CMK (cell line): ENCODE measurements around the gene IQCB1.
A peak's percentile ranks its signal among the peaks of the same experiment; 100 is the strongest.
"Not testable (repeated sequence)": the region's sequence is repeated elsewhere in the genome, so short reads cannot be mapped to it uniquely, and the experiment has no call there.

Experiments
- DNase-seq: peaks from one replicate; pipeline ENCODE4 v3.0.0-alpha.2; 2010; ENCODE audit warnings: low read depth

IQCB1 gene, protein sequence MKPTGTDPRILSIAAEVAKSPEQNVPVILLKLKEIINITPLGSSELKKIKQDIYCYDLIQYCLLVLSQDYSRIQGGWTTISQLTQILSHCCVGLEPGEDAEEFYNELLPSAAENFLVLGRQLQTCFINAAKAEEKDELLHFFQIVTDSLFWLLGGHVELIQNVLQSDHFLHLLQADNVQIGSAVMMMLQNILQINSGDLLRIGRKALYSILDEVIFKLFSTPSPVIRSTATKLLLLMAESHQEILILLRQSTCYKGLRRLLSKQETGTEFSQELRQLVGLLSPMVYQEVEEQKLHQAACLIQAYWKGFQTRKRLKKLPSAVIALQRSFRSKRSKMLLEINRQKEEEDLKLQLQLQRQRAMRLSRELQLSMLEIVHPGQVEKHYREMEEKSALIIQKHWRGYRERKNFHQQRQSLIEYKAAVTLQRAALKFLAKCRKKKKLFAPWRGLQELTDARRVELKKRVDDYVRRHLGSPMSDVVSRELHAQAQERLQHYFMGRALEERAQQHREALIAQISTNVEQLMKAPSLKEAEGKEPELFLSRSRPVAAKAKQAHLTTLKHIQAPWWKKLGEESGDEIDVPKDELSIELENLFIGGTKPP

DNA sequence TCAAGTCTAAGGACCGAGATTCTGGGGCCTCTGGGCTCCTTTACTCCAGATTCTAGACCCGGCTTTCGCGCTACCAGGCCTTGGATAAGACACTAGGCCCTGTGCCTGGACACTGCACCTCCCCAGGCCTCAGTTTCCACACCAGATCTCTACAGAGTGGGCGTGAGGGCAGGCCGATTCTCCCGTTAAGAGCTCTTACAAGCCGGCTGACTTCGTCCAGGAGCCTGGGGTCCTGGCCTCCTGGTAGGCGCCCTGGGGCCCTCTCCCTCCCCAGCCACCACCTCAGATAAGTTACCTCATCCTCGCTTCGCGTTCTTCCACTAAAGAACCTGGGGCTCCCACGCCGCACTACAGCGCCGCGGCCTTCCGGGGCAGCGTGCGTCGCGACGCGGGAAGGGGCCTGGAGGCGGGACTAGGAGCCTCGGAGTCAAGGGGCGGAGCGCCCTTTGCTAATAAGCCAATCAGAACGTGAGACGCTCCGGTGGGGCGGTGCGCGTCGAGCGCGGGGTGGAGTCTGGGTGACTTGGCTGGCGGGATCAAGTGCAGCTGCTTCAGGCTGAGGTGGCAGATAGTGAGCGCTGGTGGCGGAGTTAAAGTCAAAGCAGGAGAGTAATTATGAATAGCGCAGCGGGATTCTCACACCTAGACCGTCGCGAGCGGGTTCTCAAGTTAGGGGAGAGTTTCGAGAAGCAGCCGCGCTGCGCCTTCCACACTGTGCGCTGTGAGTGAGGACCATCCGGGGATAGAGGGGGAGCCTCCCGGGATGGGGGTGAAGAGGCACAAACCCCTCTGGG lies at the start of gene IQCB1, which contains the start of gene EAF2:
TSS of gene IQCB1 (minus strand) at position 390 of the 794 bp plus-strand sequence. CDS start 6,100 bp downstream, outside the sequence.
TSS of gene EAF2 (plus strand) at position 539 of the 794 bp plus-strand sequence. CDS start at position 616, 77 bp downstream.
- peak; percentile 86 for DNase-seq

DNA sequence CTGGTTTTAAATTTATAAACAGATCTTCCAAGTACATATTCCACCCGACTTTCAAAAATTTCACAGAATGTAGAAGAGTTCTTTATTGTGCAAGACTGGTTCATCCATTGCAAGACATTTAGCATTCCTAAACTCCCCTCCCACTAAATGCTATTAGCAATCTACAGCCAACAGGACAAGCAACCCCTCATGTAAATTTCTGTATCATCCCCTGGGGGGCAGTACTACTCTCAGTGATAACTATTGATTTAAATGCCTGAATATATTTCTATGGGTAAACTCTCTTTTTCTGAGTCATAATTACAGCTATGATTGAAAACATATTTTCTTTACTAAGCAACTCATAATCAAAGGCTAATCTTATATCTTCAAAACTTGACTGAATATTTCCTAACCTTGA lies 48.6 kb upstream of the IQCB1 start:
- DNase-seq = no peak

DNA sequence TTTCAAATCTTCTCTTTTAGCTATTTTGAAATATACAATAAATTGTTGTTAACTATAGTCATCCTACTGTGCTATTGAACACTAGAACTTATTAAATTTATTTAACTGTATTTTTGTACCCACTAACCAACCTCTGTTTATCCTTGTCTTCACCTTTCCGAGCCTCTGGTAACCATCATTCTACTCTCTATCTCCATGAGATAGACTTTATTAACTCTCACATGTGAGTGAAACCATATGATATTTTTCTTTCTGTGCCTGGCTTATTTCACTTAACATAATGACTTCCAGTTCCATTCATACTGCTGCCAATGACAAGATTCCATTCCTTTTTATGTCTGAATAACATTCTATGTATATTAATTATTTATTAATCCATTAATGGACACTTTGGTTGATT lies 43.6 kb upstream of the IQCB1 start:
- DNase-seq = no peak

DNA sequence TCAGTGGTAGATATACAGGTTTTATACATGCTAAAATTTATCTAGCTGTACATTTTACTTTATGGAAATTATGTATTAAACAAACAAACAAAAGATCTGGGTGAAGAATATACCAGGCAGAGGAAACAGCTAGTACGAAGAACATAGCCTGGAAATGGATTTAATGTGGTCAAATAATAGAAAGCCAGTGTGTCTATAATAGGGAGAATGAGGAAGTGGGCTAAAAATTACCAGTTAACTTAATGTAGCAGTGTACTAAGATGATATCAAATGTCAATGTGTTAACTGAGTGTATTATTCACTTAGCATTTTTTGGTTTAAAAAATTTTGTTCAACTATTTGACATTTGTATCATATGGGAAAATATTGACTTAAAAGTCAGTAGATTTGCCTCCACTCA lies 36.6 kb upstream of the IQCB1 start:
- DNase-seq = no peak

DNA sequence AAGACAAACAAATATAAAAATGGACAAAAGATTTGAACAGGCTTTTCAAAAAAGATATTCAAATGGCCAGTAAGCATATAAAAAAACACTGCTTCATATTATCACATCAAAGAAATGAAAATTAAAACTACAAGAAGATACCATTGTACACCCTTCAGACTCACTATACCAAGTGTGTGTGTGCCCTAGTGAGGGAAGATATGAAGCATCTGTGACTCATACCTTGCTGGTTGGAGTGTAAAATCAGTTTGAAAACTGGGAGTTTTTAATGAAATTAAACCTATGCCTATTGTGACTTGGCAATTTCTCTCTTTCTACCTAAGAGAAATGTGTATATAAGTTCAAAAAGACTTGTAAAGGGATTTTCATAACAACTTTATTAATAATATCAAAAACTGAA lies 35.9 kb upstream of the IQCB1 start:
- no peak for DNase-seq

DNA sequence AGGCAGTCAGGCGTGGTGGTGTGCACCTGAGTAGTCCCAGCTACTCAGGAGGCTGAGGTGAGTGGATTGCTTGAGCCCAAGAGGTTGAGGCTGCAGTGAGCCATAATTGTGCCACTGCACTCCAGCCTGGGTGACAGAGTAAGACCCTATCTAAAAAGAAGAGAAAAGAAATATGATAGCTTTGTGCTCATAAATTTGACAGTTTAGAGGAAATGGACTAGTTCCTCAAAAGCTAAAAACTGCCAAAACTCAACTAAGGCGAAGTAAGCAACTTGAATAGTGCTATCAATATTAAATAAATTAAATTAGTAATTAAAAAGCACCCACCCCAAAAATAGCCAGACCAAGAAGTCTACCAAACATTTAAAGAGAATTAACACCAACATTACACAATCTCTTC lies 34.9 kb upstream of the IQCB1 start:
- no peak for DNase-seq

DNA sequence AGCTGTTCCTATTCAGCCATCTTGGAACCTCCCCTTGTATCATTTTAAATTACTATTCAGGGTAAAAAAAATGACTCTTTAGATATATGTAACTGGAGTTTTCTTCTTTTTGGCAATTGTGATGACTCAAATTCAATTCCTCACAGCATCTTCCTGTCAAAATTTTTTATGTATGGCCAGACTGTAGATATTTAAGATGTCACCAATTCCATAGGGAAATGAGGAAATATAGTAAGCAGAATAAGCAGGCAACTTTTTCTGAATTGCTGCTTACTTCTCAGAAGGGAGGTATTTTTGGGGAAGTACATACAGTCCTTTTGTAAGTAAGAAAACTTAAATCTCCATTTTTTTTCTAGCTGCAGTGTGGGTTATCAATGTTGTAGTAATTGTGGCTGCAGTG lies 28.9 kb upstream of the IQCB1 start:
- no peak for DNase-seq

DNA sequence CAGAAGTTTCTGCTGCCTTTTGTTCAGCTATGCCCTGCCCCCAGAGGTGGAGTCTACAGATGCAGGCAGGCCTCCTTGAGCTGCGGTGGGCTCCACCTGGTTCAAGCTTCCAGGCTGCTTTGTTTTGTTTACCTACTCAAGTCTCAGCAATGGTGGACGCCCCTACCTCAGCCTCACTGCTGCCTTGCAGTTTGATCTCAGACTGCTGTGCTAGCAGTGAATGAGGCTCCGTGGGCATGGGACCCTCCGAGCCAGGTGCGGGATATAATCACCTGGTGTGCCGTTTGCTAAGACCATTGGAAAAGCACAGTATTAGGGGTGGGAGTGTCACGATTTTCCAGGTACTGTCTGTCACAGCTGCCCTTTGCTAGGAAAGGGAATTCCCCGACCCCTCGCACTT lies 28.4 kb upstream of the IQCB1 start:
- not testable (repeated sequence) for DNase-seq

DNA sequence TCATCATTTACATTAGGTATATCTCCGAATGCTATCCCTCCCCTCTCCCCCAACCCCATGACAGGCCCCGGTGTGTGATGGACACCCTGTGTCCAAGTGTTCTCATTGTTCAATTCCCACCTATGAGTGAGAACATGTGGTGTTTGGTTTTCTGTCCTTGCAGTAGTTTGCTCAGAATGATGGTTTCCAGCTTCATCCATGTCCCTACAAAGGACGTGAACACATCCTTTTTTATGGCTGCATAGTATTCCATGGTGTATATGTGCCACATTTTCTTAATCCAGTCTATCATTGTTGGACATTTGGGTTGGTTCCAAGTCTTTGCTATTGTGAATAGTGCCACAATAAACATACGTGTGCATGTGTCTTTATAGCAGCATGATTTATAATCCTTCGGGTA lies 22.9 kb upstream of the IQCB1 start:
- not testable (repeated sequence) for DNase-seq

DNA sequence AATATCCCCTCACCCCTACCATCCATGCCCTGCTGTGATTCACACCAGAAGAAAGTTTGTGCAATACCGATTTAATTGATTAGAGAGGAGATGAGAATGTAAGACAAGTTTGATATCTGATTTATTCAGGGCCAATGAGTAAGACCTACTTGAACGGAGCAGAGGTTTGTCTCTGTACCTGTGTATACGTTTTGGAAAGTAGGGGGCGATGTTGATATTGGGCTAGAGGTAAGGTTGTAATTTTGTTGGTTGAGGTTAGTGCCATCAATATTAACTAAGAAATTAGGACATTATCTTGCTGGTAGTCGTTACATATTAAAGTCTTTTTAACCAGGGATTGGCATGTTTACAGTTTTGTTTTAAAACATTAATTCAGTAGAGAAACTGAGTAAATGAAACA lies 20.7 kb upstream of the IQCB1 start:
- DNase-seq = no peak

DNA sequence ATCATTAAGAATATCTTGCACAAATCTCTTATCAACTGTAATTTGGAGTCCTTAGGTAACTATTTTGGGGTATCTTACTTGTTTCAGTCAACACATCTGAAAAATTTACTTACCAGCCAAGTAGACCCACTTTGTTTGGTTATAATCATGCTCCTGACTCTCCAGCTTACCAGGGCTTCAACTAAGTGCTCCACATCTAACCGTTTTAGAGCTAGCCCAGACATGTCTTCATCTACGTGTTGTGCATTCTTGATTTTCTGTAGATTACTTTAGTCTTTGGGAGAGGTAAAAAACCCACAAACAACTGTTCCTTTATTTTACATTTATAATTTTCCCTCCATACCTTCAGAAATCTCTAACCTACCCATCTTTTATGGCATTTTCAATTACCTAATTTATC lies 17.4 kb upstream of the IQCB1 start:
- DNase-seq = no peak

DNA sequence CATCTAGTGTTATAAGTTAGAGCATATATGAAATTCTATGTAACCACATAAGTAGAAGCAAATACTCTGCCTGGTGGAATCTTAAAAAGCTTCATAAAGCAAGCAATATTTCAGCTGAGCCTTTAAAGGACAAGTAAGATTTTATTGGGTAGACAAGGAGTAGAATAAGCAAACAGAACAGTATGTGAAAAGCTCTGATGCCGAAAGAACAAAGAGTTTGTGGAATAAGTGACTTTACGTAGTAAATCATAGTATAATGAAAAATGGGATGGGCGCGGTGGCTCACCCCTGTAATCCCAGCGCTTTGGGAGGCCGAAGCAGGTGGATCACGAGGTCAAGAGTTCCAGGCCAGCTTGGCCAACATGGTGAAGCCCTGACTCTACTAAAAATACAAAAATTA lies 10.0 kb upstream of the IQCB1 start:
- no peak for DNase-seq

DNA sequence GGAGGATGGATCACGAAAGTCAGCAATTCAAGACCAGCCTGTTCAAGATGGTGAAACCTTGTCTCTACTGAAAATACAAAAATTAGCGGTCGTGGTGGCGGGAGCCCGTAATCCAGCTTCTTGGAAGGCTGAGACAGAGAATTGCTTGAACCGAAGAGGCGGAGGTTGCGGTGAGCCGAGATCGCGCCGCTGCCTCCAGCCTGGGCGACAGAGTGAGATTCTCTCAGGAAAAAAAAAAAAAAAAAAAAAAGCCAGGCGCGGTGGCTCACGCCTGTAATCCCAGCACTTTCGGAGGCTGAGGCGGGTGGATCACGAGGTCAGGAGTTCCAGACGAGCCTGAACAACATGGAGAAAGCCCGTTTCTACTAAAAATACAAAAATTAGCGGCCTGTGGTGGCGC lies 5.1 kb upstream of the IQCB1 start:
- DNase-seq = no peak

DNA sequence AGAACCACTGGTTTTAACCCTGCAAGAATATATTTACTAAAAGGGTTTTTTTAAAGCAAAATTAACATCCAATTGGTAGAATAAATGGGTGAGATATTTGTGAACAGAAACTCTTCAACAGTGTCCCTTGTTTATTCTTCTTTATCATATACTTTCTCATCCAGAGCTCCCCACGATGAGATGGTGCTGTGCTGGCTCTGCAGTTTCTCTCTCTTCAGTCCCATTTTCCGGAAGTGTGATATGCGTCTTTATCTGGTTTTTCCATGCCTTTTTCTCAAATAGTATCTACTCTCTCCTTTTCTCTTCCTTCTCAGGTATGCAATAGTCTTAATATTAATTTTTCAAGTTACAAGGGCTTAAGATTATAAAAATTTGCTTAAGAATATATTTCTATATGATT lies 1.6 kb upstream of the IQCB1 start:
- DNase-seq = no peak

DNA sequence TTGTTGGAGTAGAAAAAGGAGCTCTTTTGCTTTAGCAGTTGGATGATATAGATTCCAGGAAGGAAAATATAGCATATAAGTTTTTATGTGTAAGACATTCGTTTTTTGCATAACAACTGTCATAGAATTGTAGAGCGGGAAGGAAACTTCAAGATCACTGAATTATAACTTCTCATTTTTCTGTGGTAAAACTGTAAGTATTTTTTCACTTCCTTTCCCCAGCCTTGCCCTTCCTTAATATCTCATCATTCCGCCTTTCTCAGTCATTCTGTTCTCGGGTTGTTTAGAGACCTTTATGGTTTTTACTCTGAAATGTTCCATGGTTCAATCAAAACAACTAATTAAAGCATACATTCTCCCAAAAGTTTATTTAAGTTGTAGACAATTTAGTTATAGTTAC lies 1.2 kb upstream of the IQCB1 start:
- DNase-seq = no peak

DNA sequence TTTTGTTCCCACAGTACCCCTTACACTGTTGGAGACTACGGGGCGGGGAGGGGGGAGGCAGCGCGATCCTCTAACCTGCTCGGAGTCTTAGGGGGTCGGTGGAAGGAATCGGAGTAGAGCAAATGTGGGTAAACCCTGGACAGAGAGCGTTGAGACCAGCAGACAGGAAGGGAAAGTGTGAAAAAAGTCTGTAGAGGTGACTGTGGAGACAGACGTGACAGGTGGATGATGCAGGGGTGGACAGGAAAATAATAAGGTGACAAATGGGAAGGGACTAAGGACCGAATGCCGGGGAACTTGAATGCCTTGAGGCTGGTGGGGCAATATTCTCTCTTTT lies 573 bp upstream of the IQCB1 start:
- no peak for DNase-seq

DNA sequence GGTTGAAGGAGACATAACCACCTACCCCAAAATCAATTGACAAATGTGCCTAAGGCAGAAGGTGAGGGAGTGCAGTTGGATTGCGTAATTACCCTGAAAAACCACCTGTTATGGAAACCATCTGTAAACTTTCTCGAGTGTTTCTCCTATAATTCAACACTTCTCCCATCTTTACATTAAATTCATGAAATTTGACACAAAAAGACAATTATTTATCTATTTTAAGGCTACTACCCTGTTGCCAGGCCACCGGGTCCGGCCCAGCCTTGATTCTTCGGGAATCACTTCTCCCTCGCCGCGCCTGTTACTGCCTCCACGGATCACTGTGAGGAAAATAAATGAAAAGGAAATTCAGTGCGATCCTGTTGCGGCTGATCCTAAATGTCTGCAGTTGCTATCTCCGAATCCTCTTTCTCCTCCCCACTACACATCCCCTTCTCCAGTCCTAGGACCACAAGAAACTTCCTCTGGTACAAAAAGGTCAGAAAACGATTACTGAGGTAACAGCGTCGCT lies 646 bp downstream of the IQCB1 start:
- DNase-seq = no peak

DNA sequence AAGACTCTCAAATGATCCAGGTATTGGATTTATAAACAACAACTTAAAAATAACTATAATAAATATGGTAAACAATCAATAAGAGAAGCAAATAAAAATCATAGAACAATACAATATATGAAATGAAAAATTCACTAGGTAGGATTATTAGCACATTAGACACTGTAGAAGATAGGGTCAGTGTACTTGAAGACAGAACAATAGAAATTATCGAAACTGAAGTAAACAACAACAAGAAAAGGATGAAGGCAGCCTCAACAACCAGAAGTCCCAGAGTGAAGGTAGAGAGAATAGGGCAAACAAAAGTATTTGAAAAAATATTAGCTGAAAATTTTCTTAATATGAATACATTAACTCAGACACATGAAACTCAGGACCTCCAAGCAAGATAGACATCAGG lies 11.9 kb downstream of the IQCB1 start:
- no peak for DNase-seq

DNA sequence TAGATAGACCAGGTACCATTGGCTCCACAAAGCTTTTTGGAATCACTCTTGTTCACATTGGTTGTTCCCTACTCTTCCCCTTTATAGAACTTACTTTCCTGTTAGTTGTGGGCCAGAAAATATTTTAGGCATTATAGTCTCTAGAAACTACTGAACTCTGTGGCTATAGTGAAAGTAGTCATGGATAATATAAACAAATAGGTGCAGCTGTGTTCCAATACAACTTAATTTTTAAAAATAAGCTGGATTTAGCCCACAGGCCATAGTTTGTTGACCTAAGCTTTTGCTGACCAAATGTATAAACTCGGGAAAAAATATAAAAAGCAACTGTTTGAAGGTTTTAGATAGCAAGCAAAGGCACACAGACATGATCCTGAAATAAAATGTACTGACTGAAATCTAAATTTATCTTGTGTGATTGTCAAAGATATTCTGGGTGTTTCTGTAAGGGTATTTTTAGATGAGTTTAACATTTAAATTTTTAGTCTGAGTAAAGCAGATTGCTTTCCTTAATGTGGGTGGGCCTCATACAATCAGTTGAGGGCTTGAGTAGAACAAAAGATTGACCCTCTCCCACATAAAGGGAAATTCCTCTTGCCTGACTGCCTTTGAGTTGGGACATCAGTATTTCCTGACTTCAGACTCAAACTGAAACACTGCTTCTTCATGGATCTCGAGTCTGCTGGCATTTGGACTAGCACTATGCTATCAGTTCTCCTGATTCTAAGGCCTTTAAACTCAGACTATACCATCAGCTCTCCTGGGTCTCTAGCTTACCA lies 13.2 kb downstream of the IQCB1 start:
- no peak for DNase-seq

DNA sequence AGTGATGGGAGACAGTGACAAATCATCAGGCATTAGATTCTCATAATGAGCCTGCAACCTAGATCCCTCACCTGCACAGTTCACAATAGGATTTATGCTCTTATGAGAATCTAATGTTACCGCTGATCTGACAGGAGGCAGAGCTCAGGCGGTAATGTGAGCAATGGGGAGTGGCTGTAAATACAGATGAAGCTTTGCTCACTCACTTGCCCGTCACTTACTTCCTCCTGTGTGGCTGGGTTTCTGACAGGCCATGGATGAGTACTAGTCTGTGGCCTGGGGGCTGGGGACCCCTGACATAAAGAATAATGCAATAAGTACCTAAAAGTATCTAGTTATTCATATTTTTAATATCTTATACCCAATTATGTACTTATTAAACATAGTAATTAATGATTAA lies 15.6 kb downstream of the IQCB1 start:
- DNase-seq = no peak

DNA sequence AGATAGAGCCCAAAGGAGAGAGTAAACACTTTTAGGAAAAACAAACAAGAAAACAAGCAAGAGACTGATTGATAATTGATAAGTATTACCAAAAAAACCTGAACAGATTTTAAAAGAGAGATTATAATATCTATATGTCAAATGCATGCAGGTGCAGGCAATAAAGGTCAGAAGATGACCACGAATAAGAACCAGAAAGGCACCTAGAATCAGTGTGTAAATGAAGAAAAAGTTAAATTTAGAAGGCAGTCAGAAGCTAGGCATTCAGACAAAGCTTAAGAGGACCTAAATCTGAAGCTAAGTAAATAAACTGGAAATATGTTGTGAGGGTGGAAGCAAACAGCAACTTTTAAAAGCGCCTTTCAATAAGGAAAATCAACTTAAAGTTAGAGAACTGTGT lies 16.3 kb downstream of the IQCB1 start:
- DNase-seq = no peak

DNA sequence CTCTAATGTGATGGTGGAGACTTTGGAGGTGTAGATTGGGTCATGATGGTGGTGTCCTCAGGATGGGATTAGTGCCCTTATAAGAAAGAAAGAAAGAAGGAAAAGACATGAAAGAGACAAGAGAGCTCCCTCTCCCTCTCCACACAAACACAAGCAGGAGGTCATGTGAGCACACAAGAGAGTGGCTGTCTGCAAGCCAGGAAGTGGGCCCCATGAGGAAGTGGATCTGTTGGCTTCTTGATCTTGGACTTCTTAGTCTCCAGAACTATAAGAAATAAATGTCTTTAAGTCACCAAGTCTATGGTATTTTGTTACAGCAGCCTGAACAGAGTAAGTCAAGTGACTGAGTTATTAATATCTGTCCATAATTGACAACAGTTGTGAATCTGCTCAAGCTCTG lies 17.1 kb downstream of the IQCB1 start:
- DNase-seq = no peak
